H1 (cell line): ENCODE results near the gene PRDM2. TPM values are rescaled to one million over a fixed set of nuclear protein-coding genes. Genes with fewer than 3 reads are reported as not detected.

Experiments used
- CTCF ChIA-PET: fragments of 300-600 bp; sonication (Branson Sonifier 250); formaldehyde crosslinking; loops from one replicate; lab custom pipeline; 2021; ENCODE audit not compliant: partially characterized antibody; lab: Charles Lee
- POLR2A ChIA-PET: fragments of 300-600 bp; sonication (Branson Sonifier 250); formaldehyde crosslinking; loops from one replicate; lab custom pipeline; 2021; ENCODE audit warnings: inconsistent platforms; ENCODE audit not compliant: partially characterized antibody; lab: Charles Lee
- DNase-seq, 2 experiments: peaks; one replicate each; pipeline versions ENCODE4 v3.0.0 to v3.0.0-alpha.2; 2010 to 2022; ENCODE audit warnings: low spot score in 2 of 2, low read depth in 1 of 2, mixed read lengths in 1 of 2
- FAIRE-seq: peaks from 2 replicates; lab custom pipeline; 2011; peaks lifted over from hg19 to GRCh38; lab: Jason Lieb, UNC
- H2AFZ ChIP-seq: 2 replicates; pipeline ENCODE4 v1.8.1; 2012; ENCODE audit warnings: low read length, inconsistent platforms
- H2AK5ac ChIP-seq: 2 replicates; pipeline ENCODE4 v1.6.1; 2013; ENCODE audit warnings: low read depth, low read length
- H2BK120ac ChIP-seq: replicated peaks from 2 replicates; pipeline ENCODE3; 2013; ENCODE audit warnings: low read depth, low read length, inconsistent platforms
- H2BK12ac ChIP-seq: 2 replicates; pipeline ENCODE4 v1.6.1; 2013; ENCODE audit warnings: low read depth, low read length
- H2BK15ac ChIP-seq: 2 replicates; pipeline ENCODE4 v1.6.1; 2013; ENCODE audit warnings: low read length
- H2BK20ac ChIP-seq: 2 replicates; pipeline ENCODE4 v1.6.1; 2013; ENCODE audit warnings: low read length
- H2BK5ac ChIP-seq: 2 replicates; pipeline ENCODE4 v1.6.1; 2013; ENCODE audit warnings: low read depth, low read length
- H3K14ac ChIP-seq: 2 replicates; pipeline ENCODE4 v1.6.1; 2013; ENCODE audit warnings: inconsistent platforms; ENCODE audit not compliant: insufficient read length
- H3K18ac ChIP-seq: 2 replicates; pipeline ENCODE4 v1.6.1; 2013; ENCODE audit warnings: low read length; ENCODE audit errors: extremely low read depth
- H3K23ac ChIP-seq: 2 replicates; pipeline ENCODE4 v1.6.1; 2013; ENCODE audit warnings: inconsistent platforms; ENCODE audit not compliant: insufficient read length
- H3K23me2 ChIP-seq: 2 replicates; pipeline ENCODE4 v1.6.1; 2013; ENCODE audit warnings: low read depth, low read length
- H3K27ac ChIP-seq: 2 replicates; pipeline ENCODE4 v1.6.1; 2011; ENCODE audit warnings: low read depth, low read length, inconsistent platforms
- H3K27me3 ChIP-seq, 4 experiments: replicated peaks in 1 of 4; 1 replicate in 1 of 4; 2 replicates in 3 of 4; pipeline versions ENCODE4 v1.6.1 to v1.8.1; 2011 to 2013; ENCODE audit warnings: low read length in 3 of 4, mild to moderate bottlenecking in 3 of 4, inconsistent platforms in 2 of 4, mixed read lengths in 2 of 4, moderate library complexity in 1 of 4; ENCODE audit not compliant: control insufficient read depth in 3 of 4, insufficient read depth in 3 of 4; ENCODE audit errors: extremely low read depth in 1 of 4
- H3K36me3 ChIP-seq, 4 experiments: 2 replicates each; pipeline versions ENCODE4 v1.6.1 to v1.8.1; 2011 to 2013; ENCODE audit warnings: mild to moderate bottlenecking in 4 of 4, low read length in 3 of 4, moderate library complexity in 2 of 4, control low read depth in 1 of 4, inconsistent platforms in 1 of 4; ENCODE audit not compliant: insufficient read depth in 4 of 4, control insufficient read depth in 2 of 4
- H3K4ac ChIP-seq: replicated peaks from 2 replicates; pipeline ENCODE3; 2013; ENCODE audit warnings: low read length, low read depth, mixed read lengths, inconsistent platforms; ENCODE audit not compliant: insufficient read length
- H3K4me1 ChIP-seq, 4 experiments: replicated peaks in 1 of 4; 1 replicate in 1 of 4; 2 replicates in 3 of 4; pipeline versions ENCODE4 v1.6.1 to v1.8.1; 2011 to 2013; ENCODE audit warnings: low read length in 3 of 4, inconsistent platforms in 2 of 4, mixed read lengths in 1 of 4; ENCODE audit not compliant: insufficient read depth in 4 of 4, control insufficient read depth in 3 of 4
- H3K4me2 ChIP-seq, 2 experiments: 2 replicates each; pipeline versions ENCODE4 v1.6.1 to v1.8.1; 2011 to 2013; ENCODE audit warnings: low read depth in 2 of 2, low read length in 2 of 2, control low read depth in 1 of 2, inconsistent platforms in 1 of 2, mild to moderate bottlenecking in 1 of 2; ENCODE audit not compliant: insufficient read depth in 1 of 2
- H3K4me3 ChIP-seq, 4 experiments: fragments of 200-600, 300-600 bp in 1 of 4; sonication (generic), shearing (Covaris generic), sonication (Bioruptor Twin) in 1 of 4; 2 replicates each; pipeline versions ENCODE4 v1.5.1 to v1.8.1; 2011 to 2016; ENCODE audit warnings: low read length in 4 of 4, low read depth in 3 of 4, control low read depth in 2 of 4, inconsistent platforms in 2 of 4, mild to moderate bottlenecking in 2 of 4, mixed read lengths in 1 of 4, moderate library complexity in 1 of 4; ENCODE audit not compliant: insufficient read depth in 2 of 4; ENCODE audit errors: extremely low read depth in 1 of 4
- H3K56ac ChIP-seq: replicated peaks from 2 replicates; pipeline ENCODE3; 2013; ENCODE audit warnings: low read depth, mild to moderate bottlenecking, mixed read lengths, low read length, inconsistent platforms; ENCODE audit not compliant: insufficient read length
- H3K79me1 ChIP-seq: 2 replicates; pipeline ENCODE4 v1.6.1; 2013; ENCODE audit warnings: low read depth, low read length, control low read depth
- H3K79me2 ChIP-seq, 2 experiments: 2 replicates each; pipeline versions ENCODE4 v1.6.1 to v1.8.1; 2012 to 2013; ENCODE audit warnings: low read length in 2 of 2, mild to moderate bottlenecking in 2 of 2, inconsistent platforms in 1 of 2; ENCODE audit not compliant: insufficient read depth in 2 of 2, control insufficient read depth in 1 of 2
- H3K9ac ChIP-seq, 4 experiments: replicated peaks in 1 of 4; 1 replicate in 1 of 4; 2 replicates in 3 of 4; pipeline versions ENCODE4 v1.6.1 to v1.8.1; 2011 to 2013; ENCODE audit warnings: low read depth in 3 of 4, low read length in 3 of 4, control low read depth in 2 of 4, mild to moderate bottlenecking in 2 of 4, moderate library complexity in 2 of 4, inconsistent platforms in 1 of 4; ENCODE audit errors: extremely low read depth in 1 of 4
- H3K9me3 ChIP-seq, 2 experiments: 2 replicates each; pipeline versions ENCODE4 v1.6.1 to v1.8.1; 2012 to 2013; ENCODE audit warnings: mild to moderate bottlenecking in 2 of 2, moderate library complexity in 2 of 2, control low read depth in 1 of 2, inconsistent platforms in 1 of 2, low read depth in 1 of 2, low read length in 1 of 2, mixed read lengths in 1 of 2; ENCODE audit not compliant: insufficient read depth in 2 of 2
- H4K20me1 ChIP-seq, 2 experiments: replicated peaks in 1 of 2; 2 replicates each; pipeline versions ENCODE3 to v1.8.1; 2011 to 2013; ENCODE audit warnings: inconsistent platforms in 2 of 2, low read length in 2 of 2, mild to moderate bottlenecking in 1 of 2; ENCODE audit not compliant: insufficient read depth in 2 of 2, control insufficient read depth in 1 of 2
- H4K5ac ChIP-seq: 2 replicates; pipeline ENCODE4 v1.6.1; 2013; ENCODE audit warnings: low read length, low read depth, mixed read lengths, inconsistent platforms; ENCODE audit not compliant: insufficient read length
- H4K8ac ChIP-seq: 2 replicates; pipeline ENCODE4 v1.8.0; 2013; ENCODE audit warnings: mild to moderate bottlenecking, moderate library complexity, low read length, inconsistent platforms; ENCODE audit not compliant: insufficient read depth; ENCODE audit errors: extremely low read depth
- H4K91ac ChIP-seq: replicated peaks from 2 replicates; pipeline ENCODE3; 2013; ENCODE audit warnings: low read length, mixed read lengths, inconsistent platforms; ENCODE audit not compliant: insufficient read length
- SIN3A ChIP-seq, 2 experiments: IDR thresholded peaks in 1 of 2; conservative IDR thresholded peaks in 1 of 2; 2 replicates each; pipeline ENCODE4 v1.6.1; 2011 to 2012; ENCODE audit warnings: low read length in 2 of 2, improper control_type of control experiment in 1 of 2, low read depth in 1 of 2, mild to moderate bottlenecking in 1 of 2
- WGBS, 2 experiments: shearing (Covaris generic) in 1 of 2; methylation state at CpG; one replicate each; pipeline versions ENCODE4 v1.1.6 to v1.1.7; 2013 to 2015; ENCODE audit warnings: low lambda C conversion rate in 2 of 2, mixed read lengths in 2 of 2, inconsistent platforms in 1 of 2, low coverage in 1 of 2, missing lambda C conversion rate in 1 of 2; ENCODE audit not compliant: insufficient replicate concordance in 2 of 2, insufficient coverage in 1 of 2, insufficient read length in 1 of 2; ENCODE audit errors: extremely low coverage in 1 of 2, missing lambda C conversion rate in 1 of 2; 5-methylcytosine and 5-hydroxymethylcytosine counted together
- polyA plus RNA-seq, 7 experiments: library from polyadenylated mRNA; depleted of rRNA in 3 of 7; stranded (reverse) in 5 of 7; unstranded in 2 of 7; fragments of >200 nt in 5 of 7; fragments of 200-250 nt in 2 of 7; gene quantifications; 1 replicate in 5 of 7; 2 replicates in 1 of 7; 4 replicates in 1 of 7; pipeline versions ENCODE4 v1.2.1 to v1.2.3, GENCODE V29; 2011 to 2013; ENCODE audit warnings: missing spikeins in 2 of 7, mixed read lengths in 2 of 7
- total RNA-seq: library from RNA; stranded (reverse); fragmentation: NEBNext Ultra II Directional; extraction: Animal tissue kit (Norgen Biotek cat#: 25700); gene quantifications from 2 replicates; pipeline ENCODE4 v1.2.1, GENCODE V29; 2021
- TF ChIP-seq, protein P1 (sequence below), 3 experiments: IDR thresholded peaks; 1 replicate in 2 of 3; 2 replicates in 1 of 3; pipeline versions ENCODE4 v1.5.1 to v1.6.1; 2011; ENCODE audit warnings: low read length in 3 of 3, mild to moderate bottlenecking in 3 of 3, inconsistent platforms in 2 of 3, low read depth in 1 of 3, moderate library complexity in 1 of 3; ENCODE audit not compliant: insufficient read depth in 1 of 3; ENCODE audit errors: control extremely low read depth in 1 of 3

Gene PRDM2
- total and polyA plus RNA-seq, 2 of the 8 experiments (the other 6 are each of a cell fraction or from before 2014, with no cell fraction given): 5.8 to 21.2 TPM

DNA sequence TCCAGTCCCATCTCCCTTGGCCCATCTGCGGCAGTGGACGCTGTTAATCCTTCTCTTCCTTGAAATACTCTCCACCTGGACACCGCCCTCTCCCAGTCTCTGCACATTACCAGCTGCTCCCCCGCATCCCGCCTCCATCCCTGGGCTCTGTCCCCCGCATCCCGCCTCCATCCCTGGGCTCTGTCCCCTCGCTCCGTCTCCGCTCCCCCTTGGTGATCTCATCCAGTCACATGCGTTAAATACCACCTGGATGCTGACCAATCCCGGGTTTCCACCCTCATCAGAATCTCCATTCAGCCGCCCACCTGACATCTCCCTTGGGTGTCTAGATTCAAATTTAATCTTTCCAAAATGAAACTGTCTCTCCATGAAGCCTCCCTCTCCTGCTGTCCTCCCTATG lies 106.1 kb downstream of the PRDM2 start:
- H2BK15ac ChIP-seq: no peak overlapping the region
- peaks cover 0 to 2% (median 0%) of the 10 kb centered on the region in 4 experiments; a peak in 1 of 7 replicates for H3K4me1 ChIP-seq
- no peaks in the 10 kb centered on the region; the same call in 1 of the 2 replicates for H3K23me2 ChIP-seq
- H3K36me3 ChIP-seq: no peaks in the 10 kb centered on the region
- H3K14ac ChIP-seq: no peak overlapping the region
- no peaks in the 10 kb centered on the region for H3K79me2 ChIP-seq
- H3K27ac ChIP-seq: no peak overlapping the region
- no peak overlapping the region for H3K4ac ChIP-seq
- peaks cover 0 to 3% of the 10 kb centered on the region in 2 experiments for H4K20me1 ChIP-seq
- FAIRE-seq (no peak), DNase-seq (no peak)
- H4K91ac ChIP-seq: no peak overlapping the region
- no peak overlapping the region for H2AFZ ChIP-seq
- no peaks in the 10 kb centered on the region for H3K79me1 ChIP-seq
- CTCF ChIA-PET: interaction anchor here (0.8 to 5.1 kb wide), 5 partner anchors 8 to 141 kb away, joined by 3 to 28 read pairs (median 4); no protein-coding TSS in a partner anchor
- no peaks in the 10 kb centered on the region for H3K9me3 ChIP-seq
- H2AK5ac ChIP-seq: no peak overlapping the region
- no peak overlapping the region for H2BK5ac ChIP-seq
- H3K4me2 ChIP-seq: no peak overlapping the region
- H3K4me3 ChIP-seq: no peak overlapping the region
- TF ChIP-seq SIN3A (conservative IDR thresholded peaks at IDR 0.05 in 1 of 2, IDR thresholded peaks at IDR 0.05 in 1 of 2; ENCODE audit: low read depth in 1 of 2, low read length in 2 of 2): no peak
- TF ChIP-seq, protein P1, sequence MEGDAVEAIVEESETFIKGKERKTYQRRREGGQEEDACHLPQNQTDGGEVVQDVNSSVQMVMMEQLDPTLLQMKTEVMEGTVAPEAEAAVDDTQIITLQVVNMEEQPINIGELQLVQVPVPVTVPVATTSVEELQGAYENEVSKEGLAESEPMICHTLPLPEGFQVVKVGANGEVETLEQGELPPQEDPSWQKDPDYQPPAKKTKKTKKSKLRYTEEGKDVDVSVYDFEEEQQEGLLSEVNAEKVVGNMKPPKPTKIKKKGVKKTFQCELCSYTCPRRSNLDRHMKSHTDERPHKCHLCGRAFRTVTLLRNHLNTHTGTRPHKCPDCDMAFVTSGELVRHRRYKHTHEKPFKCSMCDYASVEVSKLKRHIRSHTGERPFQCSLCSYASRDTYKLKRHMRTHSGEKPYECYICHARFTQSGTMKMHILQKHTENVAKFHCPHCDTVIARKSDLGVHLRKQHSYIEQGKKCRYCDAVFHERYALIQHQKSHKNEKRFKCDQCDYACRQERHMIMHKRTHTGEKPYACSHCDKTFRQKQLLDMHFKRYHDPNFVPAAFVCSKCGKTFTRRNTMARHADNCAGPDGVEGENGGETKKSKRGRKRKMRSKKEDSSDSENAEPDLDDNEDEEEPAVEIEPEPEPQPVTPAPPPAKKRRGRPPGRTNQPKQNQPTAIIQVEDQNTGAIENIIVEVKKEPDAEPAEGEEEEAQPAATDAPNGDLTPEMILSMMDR (IDR thresholded peaks at IDR 0.05; ENCODE audit: control extremely low read depth in 1 of 3, insufficient read depth in 1 of 3, low read depth in 1 of 3, low read length in 3 of 3): no peak
- no peak overlapping the region for H2BK20ac ChIP-seq
- no peak overlapping the region for H4K5ac ChIP-seq
- H3K23ac ChIP-seq: no peak overlapping the region
- no peak overlapping the region for H2BK120ac ChIP-seq
- POLR2A ChIA-PET: no interaction called here
- no peak overlapping the region for H4K8ac ChIP-seq
- no peak overlapping the region for H3K56ac ChIP-seq
- no peak overlapping the region for H3K18ac ChIP-seq
- H2BK12ac ChIP-seq: no peak overlapping the region
- H3K9ac ChIP-seq: no peak overlapping the region
- WGBS, 2 experiments: 96% methylated on average over 13 of the region's 13 CpGs; no CpG with 5 or more reads in 1 of the 2 experiments
- no peaks in the 10 kb centered on the region; a peak in 2 of 7 replicates for H3K27me3 ChIP-seq
